HepG2 (cell line): ENCODE data around the gene MTSS2. TPM values are rescaled to one million over a fixed set of nuclear protein-coding genes. Genes with fewer than 3 reads are reported as not detected.

Experiments
- JUND ChIP-seq: sonication (generic); formaldehyde crosslinking; IDR thresholded peaks from 2 replicates; pipeline ENCODE4 v1.8.0; 2022; ENCODE audit warnings: mild to moderate bottlenecking, missing genetic modification reagents
- NFIC ChIP-seq: IDR thresholded peaks from 2 replicates; pipeline ENCODE4 v1.6.1; 2012; ENCODE audit warnings: mild to moderate bottlenecking, low read length, inconsistent platforms
- PCBP1 ChIP-seq: fragments of 200-400 bp; formaldehyde crosslinking; IDR thresholded peaks from 2 replicates; pipeline ENCODE4 v1.6.1; 2017; ENCODE audit warnings: mild to moderate bottlenecking, low read depth, low read length, borderline replicate concordance
- POGZ ChIP-seq: sonication (generic); formaldehyde crosslinking; IDR thresholded peaks from 2 replicates; pipeline ENCODE4 v1.4.0; 2020; ENCODE audit warnings: mild to moderate bottlenecking, missing genetic modification reagents
- RAD51 ChIP-seq: fragments of 450-650 bp; IDR thresholded peaks from 2 replicates; pipeline ENCODE4 v1.6.1; 2016; ENCODE audit warnings: borderline replicate concordance
- RNF2 ChIP-seq: fragments of 450-650 bp; conservative IDR thresholded peaks from 2 replicates; pipeline ENCODE4 v1.6.1; 2016; ENCODE audit warnings: low read depth
- TARDBP ChIP-seq: sonication (generic); formaldehyde crosslinking; IDR thresholded peaks from 2 replicates; pipeline ENCODE4 v1.8.0; 2022; ENCODE audit warnings: mild to moderate bottlenecking, missing genetic modification reagents
- U2AF1 ChIP-seq: fragments of 200-400 bp; formaldehyde crosslinking; optimal IDR thresholded peaks from 2 replicates; pipeline ENCODE3; 2017; ENCODE audit warnings: mild to moderate bottlenecking, low read depth, low read length
- ZNF121 ChIP-seq: sonication (generic); formaldehyde crosslinking; IDR thresholded peaks from 2 replicates; pipeline ENCODE4 v1.5.0; 2020; ENCODE audit warnings: mild to moderate bottlenecking, missing genetic modification reagents
- ZNF20 ChIP-seq: sonication (generic); formaldehyde crosslinking; IDR thresholded peaks from 2 replicates; pipeline ENCODE4 v1.4.0; 2020; ENCODE audit warnings: mild to moderate bottlenecking, moderate library complexity, missing genetic modification reagents
- ZNF24 ChIP-seq: fragments of 450-650 bp; IDR thresholded peaks from 2 replicates; pipeline ENCODE4 v1.6.1; 2017; ENCODE audit warnings: antibody characterized with exemption, mild to moderate bottlenecking
- ZNF451 ChIP-seq: sonication (generic); formaldehyde crosslinking; IDR thresholded peaks from 2 replicates; pipeline ENCODE4 v1.5.0; 2020; ENCODE audit warnings: mild to moderate bottlenecking, missing genetic modification reagents
- polyA plus RNA-seq, 8 experiments: library from polyadenylated mRNA; depleted of rRNA in 3 of 8; stranded (reverse) in 7 of 8; unstranded in 1 of 8; fragments of >200 nt; fragmentation: Illumina TruSeq in 4 of 8; extraction: Trizol in 4 of 8; gene quantifications; 2 replicates each; pipeline versions ENCODE4 v1.2.1 to v1.2.3, GENCODE V29; 2011 to 2016; ENCODE audit warnings: low read depth in 4 of 8, missing spikeins in 1 of 8, mixed read lengths in 1 of 8; ENCODE audit not compliant: insufficient read depth in 1 of 8
- total RNA-seq, 5 experiments: library from RNA; depleted of rRNA; stranded (reverse); fragments of >200 nt; fragmentation: Illumina TruSeq; extraction: Trizol; gene quantifications; 2 replicates each; pipeline ENCODE4 v1.2.3, GENCODE V29; 2016; ENCODE audit warnings: low read depth in 1 of 5
- TF ChIP-seq, protein P1 (sequence below): sonication (generic); formaldehyde crosslinking; IDR thresholded peaks from 2 replicates; pipeline ENCODE4 v1.5.0; 2020; ENCODE audit warnings: missing genetic modification reagents
- TF ChIP-seq, protein P2 (sequence below): sonication (generic); formaldehyde crosslinking; IDR thresholded peaks from 2 replicates; pipeline ENCODE4 v1.4.0; 2020; ENCODE audit warnings: mild to moderate bottlenecking, missing genetic modification reagents
- TF ChIP-seq, protein P3 (sequence below): sonication (generic); formaldehyde crosslinking; IDR thresholded peaks from 2 replicates; pipeline ENCODE4 v1.8.1; 2023; ENCODE audit warnings: missing genetic modification reagents, inconsistent platforms, borderline replicate concordance
- TF ChIP-seq, protein P4 (sequence below): IDR thresholded peaks from 2 replicates; pipeline ENCODE4 v1.6.1; 2016; ENCODE audit warnings: mild to moderate bottlenecking

Gene MTSS2
- total and polyA plus RNA-seq, 2 of the 13 experiments (the other 11 are each of a cell fraction or from before 2014, with no cell fraction given), result 132 to 242 TPM

DNA sequence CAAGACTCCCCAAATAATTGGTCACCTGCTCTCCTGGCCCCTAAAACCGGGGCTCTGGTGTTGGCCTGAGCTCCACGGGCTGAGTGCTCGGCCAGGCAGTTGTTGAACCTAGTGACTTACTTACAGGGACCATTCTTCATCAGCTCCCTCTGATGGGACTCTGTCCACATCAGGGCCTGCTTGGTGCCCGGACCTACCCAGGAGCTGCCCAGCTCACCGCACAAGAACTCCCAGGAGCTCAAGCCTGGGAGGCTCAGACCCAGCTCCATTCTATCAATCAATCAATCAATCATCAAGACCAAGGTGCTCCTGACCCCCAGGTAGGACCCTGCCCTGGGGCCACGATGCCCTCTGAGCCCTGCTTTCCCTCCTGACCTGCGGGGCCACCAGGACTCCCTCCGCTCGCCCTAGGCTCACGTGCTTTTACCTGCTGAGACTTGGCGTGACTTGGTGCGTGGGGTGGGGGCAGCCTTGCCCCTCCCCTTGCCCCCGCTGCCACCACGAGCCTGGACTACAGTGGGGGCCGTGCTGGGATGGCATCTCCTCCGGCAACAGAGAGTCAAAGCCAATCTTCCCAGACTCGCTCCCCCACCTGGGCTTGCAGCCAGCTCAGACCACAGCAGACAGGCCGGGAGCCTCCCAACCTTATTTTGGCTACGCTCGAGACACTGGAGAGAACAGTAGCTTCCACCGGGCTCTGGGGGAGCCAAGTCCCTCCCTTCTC lies 23.8 kb downstream of the MTSS2 start (continued):
- TF ChIP-seq, protein P1, sequence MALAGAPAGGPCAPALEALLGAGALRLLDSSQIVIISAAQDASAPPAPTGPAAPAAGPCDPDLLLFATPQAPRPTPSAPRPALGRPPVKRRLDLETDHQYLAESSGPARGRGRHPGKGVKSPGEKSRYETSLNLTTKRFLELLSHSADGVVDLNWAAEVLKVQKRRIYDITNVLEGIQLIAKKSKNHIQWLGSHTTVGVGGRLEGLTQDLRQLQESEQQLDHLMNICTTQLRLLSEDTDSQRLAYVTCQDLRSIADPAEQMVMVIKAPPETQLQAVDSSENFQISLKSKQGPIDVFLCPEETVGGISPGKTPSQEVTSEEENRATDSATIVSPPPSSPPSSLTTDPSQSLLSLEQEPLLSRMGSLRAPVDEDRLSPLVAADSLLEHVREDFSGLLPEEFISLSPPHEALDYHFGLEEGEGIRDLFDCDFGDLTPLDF (CRISPR knock-in tag), result no peak
- no peak for TF ChIP-seq ZNF24
- TF ChIP-seq, protein P2, sequence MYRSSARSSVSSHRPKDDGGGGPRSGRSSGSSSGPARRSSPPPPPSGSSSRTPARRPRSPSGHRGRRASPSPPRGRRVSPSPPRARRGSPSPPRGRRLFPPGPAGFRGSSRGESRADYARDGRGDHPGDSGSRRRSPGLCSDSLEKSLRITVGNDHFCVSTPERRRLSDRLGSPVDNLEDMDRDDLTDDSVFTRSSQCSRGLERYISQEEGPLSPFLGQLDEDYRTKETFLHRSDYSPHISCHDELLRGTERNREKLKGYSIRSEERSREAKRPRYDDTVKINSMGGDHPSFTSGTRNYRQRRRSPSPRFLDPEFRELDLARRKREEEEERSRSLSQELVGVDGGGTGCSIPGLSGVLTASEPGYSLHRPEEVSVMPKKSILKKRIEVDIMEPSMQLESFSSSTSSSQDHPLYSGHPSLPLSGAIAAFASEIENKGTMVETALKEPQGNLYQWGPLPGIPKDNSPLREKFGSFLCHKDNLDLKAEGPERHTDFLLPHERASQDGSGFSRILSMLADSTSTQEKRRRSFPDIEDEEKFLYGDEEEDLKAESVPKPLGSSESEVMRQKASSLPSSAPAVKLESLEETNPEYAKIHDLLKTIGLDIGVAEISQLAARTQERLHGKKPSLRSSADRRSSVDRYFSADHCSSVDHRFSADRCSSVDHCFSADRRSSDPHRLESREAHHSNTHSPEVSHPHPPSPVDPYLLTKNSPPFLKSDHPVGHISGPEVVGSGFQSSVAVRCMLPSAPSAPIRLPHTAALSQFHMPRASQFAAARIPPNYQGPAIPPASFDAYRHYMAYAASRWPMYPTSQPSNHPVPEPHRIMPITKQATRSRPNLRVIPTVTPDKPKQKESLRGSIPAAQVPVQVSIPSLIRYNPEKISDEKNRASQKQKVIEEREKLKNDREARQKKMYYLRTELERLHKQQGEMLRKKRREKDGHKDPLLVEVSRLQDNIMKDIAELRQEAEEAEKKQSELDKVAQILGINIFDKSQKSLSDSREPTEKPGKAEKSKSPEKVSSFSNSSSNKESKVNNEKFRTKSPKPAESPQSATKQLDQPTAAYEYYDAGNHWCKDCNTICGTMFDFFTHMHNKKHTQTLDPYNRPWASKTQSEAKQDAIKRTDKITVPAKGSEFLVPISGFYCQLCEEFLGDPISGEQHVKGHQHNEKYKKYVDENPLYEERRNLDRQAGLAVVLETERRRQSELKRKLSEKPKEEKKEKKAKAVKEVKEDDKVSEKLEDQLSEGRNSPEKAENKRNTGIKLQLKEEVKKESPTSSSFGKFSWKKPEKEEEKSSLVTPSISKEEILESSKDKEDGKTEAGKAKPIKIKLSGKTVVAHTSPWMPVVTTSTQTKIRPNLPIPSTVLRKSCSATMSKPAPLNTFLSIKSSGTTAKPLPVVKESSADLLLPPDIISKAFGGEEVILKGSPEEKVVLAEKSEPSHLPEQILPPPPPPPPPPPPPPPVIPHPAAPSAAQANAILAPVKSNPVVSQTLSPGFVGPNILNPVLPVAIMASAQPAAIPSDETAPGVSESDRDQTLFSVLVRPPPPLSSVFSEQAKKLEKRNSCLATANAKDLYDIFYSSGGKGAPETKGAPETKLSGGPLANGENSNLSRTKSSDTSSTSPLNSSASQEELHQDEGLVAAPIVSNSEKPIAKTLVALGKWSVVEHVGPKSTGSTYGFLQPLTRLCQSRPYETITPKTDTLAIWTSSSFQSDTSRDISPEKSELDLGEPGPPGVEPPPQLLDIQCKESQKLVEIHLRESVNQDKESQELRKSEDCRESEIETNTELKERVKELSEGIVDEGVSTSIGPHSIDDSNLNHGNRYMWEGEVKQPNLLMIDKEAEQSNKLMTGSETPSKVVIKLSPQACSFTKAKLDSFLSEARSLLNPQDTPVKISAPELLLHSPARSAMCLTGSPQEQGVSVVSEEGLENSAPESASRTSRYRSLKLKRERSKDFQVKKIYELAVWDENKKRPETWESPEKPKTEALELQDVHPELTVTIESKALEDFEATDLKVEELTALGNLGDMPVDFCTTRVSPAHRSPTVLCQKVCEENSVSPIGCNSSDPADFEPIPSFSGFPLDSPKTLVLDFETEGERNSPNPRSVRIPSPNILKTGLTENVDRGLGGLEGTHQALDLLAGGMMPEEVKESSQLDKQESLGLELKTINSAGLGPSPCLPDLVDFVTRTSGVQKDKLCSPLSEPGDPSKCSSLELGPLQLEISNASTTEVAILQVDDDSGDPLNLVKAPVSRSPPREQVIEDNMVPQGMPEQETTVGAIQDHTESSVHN, result peak; percentile 93
- peak; percentile 26 for TF ChIP-seq U2AF1
- peak; percentile 32; the same call in 1 of the 2 replicates for TF ChIP-seq JUND
- TF ChIP-seq PCBP1, result 0 out of 2 replicates have a peak, but pooled peaks have one; percentile 11
- TF ChIP-seq ZNF451 (CRISPR knock-in tag), result 0 out of 2 replicates have a peak, but pooled peaks have one; percentile 32
- TF ChIP-seq, protein P3, sequence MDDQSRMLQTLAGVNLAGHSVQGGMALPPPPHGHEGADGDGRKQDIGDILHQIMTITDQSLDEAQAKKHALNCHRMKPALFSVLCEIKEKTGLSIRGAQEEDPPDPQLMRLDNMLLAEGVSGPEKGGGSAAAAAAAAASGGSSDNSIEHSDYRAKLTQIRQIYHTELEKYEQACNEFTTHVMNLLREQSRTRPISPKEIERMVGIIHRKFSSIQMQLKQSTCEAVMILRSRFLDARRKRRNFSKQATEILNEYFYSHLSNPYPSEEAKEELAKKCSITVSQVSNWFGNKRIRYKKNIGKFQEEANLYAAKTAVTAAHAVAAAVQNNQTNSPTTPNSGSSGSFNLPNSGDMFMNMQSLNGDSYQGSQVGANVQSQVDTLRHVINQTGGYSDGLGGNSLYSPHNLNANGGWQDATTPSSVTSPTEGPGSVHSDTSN (CRISPR knock-in tag), result no peak
- TF ChIP-seq POGZ, result no peak
- no peak for TF ChIP-seq RAD51
- TF ChIP-seq ZNF20, result no peak
- 0 out of 2 replicates have a peak, but pooled peaks have one; percentile 48 for TF ChIP-seq TARDBP (CRISPR knock-in tag)
- TF ChIP-seq RNF2, result no peak
- TF ChIP-seq, protein P4, sequence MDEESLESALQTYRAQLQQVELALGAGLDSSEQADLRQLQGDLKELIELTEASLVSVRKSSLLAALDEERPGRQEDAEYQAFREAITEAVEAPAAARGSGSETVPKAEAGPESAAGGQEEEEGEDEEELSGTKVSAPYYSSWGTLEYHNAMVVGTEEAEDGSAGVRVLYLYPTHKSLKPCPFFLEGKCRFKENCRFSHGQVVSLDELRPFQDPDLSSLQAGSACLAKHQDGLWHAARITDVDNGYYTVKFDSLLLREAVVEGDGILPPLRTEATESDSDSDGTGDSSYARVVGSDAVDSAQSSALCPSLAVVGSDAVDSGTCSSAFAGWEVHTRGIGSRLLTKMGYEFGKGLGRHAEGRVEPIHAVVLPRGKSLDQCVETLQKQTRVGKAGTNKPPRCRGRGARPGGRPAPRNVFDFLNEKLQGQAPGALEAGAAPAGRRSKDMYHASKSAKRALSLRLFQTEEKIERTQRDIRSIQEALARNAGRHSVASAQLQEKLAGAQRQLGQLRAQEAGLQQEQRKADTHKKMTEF (CRISPR knock-in tag), result peak; percentile 42; the same call in 1 of the 2 replicates
- TF ChIP-seq NFIC, result 0 out of 2 replicates have a peak, but pooled peaks have one; percentile 15
- TF ChIP-seq ZNF121, result 0 out of 2 replicates have a peak, but pooled peaks have one; percentile 14
